Endothelial cell (in vitro differentiated cells): ENCODE data around the gene MGST3. TPM values are rescaled to one million over a fixed set of nuclear protein-coding genes. Genes with fewer than 3 reads are reported as not detected.
"Not testable (repeated sequence)": the region's sequence is repeated elsewhere in the genome, so short reads cannot be mapped to it uniquely, and the experiment has no call there.

Experiments
- DNase-seq: peaks from one replicate; pipeline ENCODE4 v3.0.0; 2021; ENCODE audit warnings: low spot score
- H3K27ac Mint-ChIP-seq: one replicate; pipeline ENCODE4 v1.8.0; 2021; ENCODE audit warnings: mixed read lengths, inconsistent platforms; ENCODE audit not compliant: unreplicated experiment
- H3K27me3 Mint-ChIP-seq: one replicate; pipeline ENCODE4 v1.8.0; 2021; ENCODE audit warnings: mild to moderate bottlenecking, moderate library complexity, mixed read lengths, inconsistent platforms; ENCODE audit not compliant: unreplicated experiment
- H3K36me3 Mint-ChIP-seq: one replicate; pipeline ENCODE4 v1.8.0; 2021; ENCODE audit warnings: mild to moderate bottlenecking, low read depth, mixed read lengths, inconsistent platforms; ENCODE audit not compliant: unreplicated experiment
- H3K4me1 Mint-ChIP-seq: one replicate; pipeline ENCODE4 v1.8.0; 2021; ENCODE audit warnings: mild to moderate bottlenecking, mixed read lengths, inconsistent platforms; ENCODE audit not compliant: unreplicated experiment
- H3K4me3 Mint-ChIP-seq: one replicate; pipeline ENCODE4 v1.8.0; 2021; ENCODE audit warnings: mild to moderate bottlenecking, mixed read lengths, inconsistent platforms; ENCODE audit not compliant: unreplicated experiment
- H3K9me3 Mint-ChIP-seq: one replicate; pipeline ENCODE4 v1.8.0; 2021; ENCODE audit warnings: mixed read lengths, inconsistent platforms; ENCODE audit not compliant: unreplicated experiment
- total RNA-seq: library from RNA; stranded (reverse); fragmentation: NEBNext Ultra II Directional; extraction: Animal tissue kit (Norgen Biotek cat#: 25700); gene quantifications from one replicate; pipeline ENCODE4 v1.2.1, GENCODE V29; 2021; ENCODE audit not compliant: unreplicated experiment
- TF ChIP-seq, protein P1 (sequence below): fragments of 200-600 bp; sonication (generic); IDR thresholded peaks from one replicate; pipeline ENCODE4 v1.5.0; 2021; ENCODE audit warnings: antibody characterized with exemption; ENCODE audit not compliant: unreplicated experiment

The MGST3 gene
- total RNA-seq, 1 donor from 2014 or later = 156 TPM

DNA sequence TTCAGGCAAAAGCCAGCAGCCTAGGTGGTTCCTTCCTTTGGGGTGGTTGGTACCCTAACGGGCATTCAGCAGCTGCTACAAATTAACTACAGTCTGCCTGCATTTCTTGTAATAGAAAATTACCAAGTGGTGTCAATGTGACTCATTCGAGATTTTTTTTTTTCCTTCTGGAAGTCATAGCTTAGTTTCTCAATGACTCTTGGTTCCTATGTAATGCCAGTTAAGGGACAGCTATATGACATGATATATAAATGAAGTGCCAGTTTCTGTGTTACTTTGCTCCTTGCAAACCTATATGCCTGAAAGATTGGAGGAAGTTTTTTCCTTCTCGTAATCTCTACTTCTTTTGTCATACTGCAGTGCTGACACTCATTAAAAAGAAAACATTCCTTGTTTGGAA, 2.6 kb downstream of the MGST3 start:
- no peak for DNase-seq
- Mint-ChIP-seq H3K4me1 (peaks cover 17% of the 10 kb centered on the region), H3K27ac (no peak overlapping the region), H3K4me3 (no peak overlapping the region), H3K36me3 (no peaks in the 10 kb centered on the region), H3K9me3 (no peaks in the 10 kb centered on the region), H3K27me3 (peaks cover 1% of the 10 kb centered on the region)
- TF ChIP-seq, protein P1, sequence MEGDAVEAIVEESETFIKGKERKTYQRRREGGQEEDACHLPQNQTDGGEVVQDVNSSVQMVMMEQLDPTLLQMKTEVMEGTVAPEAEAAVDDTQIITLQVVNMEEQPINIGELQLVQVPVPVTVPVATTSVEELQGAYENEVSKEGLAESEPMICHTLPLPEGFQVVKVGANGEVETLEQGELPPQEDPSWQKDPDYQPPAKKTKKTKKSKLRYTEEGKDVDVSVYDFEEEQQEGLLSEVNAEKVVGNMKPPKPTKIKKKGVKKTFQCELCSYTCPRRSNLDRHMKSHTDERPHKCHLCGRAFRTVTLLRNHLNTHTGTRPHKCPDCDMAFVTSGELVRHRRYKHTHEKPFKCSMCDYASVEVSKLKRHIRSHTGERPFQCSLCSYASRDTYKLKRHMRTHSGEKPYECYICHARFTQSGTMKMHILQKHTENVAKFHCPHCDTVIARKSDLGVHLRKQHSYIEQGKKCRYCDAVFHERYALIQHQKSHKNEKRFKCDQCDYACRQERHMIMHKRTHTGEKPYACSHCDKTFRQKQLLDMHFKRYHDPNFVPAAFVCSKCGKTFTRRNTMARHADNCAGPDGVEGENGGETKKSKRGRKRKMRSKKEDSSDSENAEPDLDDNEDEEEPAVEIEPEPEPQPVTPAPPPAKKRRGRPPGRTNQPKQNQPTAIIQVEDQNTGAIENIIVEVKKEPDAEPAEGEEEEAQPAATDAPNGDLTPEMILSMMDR = no peak

DNA sequence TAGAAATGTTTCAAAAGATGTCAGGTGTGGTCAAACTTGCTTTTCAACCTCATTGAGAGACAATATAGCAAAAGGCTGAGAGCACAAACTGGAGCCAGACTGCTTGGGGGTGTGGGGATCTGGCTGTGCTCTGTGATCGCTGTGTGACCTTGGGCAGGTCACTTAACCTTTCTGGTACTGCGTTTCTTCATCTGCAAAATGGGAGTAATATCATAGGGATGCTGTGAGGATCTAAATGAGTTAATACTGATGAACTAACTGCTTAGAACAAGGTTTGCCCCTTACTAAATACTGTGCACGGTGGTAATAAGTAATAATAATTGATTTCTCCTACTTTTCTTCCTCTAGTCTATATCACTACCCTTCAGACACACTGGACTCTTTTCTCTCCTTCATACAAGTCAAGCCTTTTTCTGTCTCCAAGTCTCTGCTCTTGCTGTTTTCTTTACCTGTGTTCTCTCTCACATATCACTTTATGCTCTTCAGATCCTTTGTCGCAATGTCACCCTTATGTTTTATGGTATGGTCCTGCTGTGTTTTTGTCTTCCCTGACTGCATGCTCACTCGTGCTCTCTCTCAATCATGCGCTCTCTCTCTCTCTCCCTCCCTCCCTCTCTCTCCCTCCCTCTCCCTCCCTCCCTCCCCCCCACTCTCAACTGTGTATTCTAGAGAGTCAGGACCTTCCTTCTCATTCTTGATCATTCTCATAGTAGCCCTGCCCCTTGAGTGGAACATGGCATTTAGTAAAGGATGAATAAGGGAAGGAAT, 3.3 kb downstream of the MGST3 start:
- TF ChIP-seq, protein P1 = no peak
- no peak for DNase-seq
- peaks cover 1% of the 10 kb centered on the region for H3K27me3 Mint-ChIP-seq
- H3K9me3 Mint-ChIP-seq = no peaks in the 10 kb centered on the region
- H3K4me1 Mint-ChIP-seq = peaks cover 17% of the 10 kb centered on the region
- no peak overlapping the region for H3K27ac Mint-ChIP-seq
- no peaks in the 10 kb centered on the region for H3K36me3 Mint-ChIP-seq
- no peak overlapping the region for H3K4me3 Mint-ChIP-seq

DNA sequence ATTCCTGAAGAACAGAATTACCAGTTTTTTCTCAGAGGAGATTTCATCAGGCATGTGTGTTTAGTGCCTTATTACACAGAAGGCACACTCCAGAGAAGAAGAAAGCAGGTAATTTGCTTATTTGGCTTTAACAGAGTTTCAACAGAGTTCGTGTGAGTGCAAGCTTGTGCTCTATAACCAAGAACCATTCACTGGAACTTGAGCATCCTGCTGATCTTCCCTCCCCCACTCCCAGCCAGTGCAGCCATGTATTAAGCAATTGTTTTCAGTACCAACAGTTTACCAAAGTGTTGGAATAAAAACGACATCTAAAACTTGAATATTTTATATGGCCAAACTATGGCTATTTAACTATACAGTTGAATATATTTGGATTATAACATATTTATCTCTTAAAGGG, 4.3 kb downstream of the MGST3 start:
- Mint-ChIP-seq H3K4me1 (peaks cover 13% of the 10 kb centered on the region), H3K36me3 (no peaks in the 10 kb centered on the region), H3K27ac (no peak overlapping the region), H3K27me3 (peaks cover 1% of the 10 kb centered on the region), H3K4me3 (no peak overlapping the region), H3K9me3 (no peaks in the 10 kb centered on the region)
- TF ChIP-seq, protein P1 = no peak
- no peak for DNase-seq

DNA sequence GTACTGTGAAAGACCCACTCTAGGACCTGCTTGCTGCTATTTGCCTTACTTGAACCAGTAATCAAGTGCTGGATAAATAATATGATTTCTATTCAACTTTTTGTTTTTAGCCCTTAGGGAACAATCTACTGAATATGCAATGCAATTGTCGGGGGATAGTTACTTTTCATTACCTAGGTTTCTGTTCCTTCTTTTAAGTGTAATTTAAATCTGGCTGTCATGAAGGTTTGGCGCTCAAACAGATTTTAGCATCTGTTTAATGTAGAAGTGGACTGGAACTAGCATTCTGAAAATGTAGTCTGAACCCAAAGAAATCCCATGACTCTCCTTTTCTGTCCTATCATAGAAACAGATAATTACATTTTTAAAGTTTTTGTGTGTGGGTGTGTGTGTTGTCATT, 4.8 kb downstream of the MGST3 start:
- H3K9me3 Mint-ChIP-seq = no peaks in the 10 kb centered on the region
- TF ChIP-seq, protein P1 = no peak
- no peak for DNase-seq
- H3K4me1 Mint-ChIP-seq = peaks cover 13% of the 10 kb centered on the region
- H3K36me3 Mint-ChIP-seq = no peaks in the 10 kb centered on the region
- no peak overlapping the region for H3K27ac Mint-ChIP-seq
- H3K27me3 Mint-ChIP-seq = peaks cover 1% of the 10 kb centered on the region
- H3K4me3 Mint-ChIP-seq = no peak overlapping the region

DNA sequence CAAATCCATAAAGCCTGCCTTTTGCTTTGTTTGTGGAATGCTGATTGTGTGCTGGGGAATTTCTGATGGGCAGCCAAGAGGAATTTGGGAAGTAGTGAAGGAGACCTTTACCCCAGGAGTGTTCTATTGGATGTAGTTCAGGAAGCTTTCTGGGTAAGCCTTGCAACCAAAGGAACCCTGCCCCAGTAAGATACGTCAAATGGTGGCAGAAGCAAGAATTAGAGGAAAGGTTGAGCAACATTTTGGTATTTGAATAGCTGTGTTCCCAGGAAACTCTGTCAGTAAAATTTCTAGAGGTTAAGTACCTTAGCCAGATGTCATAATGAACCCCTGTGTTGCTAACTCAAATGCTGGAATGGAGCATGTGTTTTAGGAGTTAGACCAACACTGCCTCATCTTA, 6.4 kb downstream of the MGST3 start:
- Mint-ChIP-seq H3K9me3 (no peaks in the 10 kb centered on the region), H3K4me3 (no peak overlapping the region), H3K27me3 (peaks cover 1% of the 10 kb centered on the region), H3K27ac (no peak overlapping the region), H3K4me1 (peaks cover 13% of the 10 kb centered on the region), H3K36me3 (no peaks in the 10 kb centered on the region)
- TF ChIP-seq, protein P1 = no peak
- DNase-seq = no peak

DNA sequence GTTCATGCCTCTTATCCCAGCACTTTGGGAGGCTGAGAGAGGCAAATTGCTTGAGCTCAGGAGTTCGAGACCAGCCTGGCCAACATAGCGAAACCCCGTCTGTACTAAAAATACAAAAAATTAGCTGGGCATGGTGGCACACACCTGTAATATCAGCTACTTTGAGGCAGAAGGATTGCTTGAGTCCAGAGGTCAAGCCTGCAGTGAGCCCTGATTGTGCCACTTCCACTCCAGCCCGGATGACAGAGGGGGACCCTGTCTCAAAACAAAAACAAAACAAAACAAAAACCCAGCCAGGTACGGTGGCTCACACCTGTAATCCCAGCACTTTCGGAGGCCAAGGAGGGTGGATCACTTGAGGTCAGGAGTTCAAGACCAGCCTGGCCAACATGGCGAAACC, 7.2 kb downstream of the MGST3 start:
- H3K27ac Mint-ChIP-seq = not testable (repeated sequence)

More for the DNA sequence above, 7.2 kb downstream of the MGST3 start:
- H3K9me3 Mint-ChIP-seq, DNase-seq, H3K27me3 Mint-ChIP-seq, H3K36me3 Mint-ChIP-seq, H3K4me3 Mint-ChIP-seq: not testable (repeated sequence)
- H3K4me1 Mint-ChIP-seq = peaks cover 13% of the 10 kb centered on the region
